ENCODE data around the gene VSX1.

Gene VSX1

DNA sequence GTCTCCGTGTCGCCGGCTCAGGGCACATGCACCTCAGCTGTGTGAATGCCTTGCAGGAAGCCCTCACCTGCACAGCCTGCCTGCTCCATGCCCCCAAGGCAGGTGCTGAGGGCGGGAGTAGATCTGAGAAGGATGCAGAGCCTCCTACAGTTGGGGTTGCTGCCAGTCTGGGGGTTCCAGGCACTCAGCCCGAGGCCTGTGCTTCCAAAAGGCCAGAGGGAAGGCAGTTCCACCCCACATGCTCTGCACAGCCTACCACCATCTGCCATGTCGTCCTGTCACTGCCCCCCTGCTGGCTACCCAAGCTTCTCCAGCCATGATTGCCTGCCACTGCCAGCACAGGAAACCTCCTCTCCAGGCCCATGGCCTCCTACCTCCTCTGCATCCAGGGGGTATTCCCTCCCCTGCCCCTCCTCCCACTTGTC lies 43.3 kb downstream of the VSX1 start:
- DNase-seq, result no peak

DNA sequence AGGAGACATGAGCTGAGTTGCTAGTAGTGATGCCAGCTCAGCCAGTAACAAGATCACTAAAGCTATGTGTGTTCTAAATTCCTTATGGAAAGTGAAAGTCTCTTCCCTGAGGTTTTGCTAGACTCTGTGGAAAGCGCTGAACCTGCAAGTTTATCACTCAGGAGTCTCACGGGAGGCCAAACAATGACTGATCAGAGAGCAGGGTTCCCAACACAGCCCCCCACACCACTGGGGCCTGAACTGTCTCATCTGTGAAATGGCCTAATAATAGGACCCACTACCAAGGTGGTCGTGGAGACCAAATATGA lies 43.9 kb downstream of the VSX1 start:
- no peak for DNase-seq

DNA sequence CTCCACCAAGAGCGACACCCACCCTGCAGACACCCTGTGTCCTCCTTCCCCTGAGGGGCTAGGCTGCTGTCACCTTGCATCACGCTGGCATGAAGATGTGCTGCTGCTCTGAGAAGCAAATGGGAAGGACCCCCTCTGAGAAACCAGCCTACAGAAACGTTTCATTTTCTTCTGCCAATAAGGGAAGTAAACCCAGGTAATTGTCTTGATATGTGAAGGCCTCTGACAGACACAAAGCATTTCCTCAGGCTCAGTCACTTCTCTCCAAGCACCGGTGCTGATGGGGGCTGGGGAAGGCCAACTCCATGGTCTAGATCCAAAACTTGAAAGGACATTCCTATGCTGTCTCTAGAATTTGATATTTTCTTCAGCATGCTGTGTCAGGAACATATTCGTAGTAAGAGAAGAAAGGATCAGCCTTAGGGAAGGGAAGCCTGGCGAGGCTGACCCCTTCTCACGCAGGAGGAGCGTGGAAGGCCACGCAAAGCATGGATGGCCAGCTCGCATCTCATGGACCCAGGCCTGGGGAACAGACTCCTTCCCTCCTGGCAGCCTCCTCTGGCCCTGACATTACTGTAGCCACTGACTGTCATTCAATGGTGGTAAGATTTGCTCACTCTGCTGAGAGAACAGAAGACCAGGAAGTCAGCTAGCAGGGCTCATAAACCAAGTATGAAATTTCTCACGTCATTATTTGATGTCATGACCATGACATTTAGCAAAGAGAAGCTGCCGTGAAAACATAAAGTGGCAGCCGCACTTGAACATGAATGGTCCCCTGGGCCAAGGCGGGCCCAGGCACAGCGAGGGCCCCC lies 44.4 kb downstream of the VSX1 start:
- no peak for DNase-seq

DNA sequence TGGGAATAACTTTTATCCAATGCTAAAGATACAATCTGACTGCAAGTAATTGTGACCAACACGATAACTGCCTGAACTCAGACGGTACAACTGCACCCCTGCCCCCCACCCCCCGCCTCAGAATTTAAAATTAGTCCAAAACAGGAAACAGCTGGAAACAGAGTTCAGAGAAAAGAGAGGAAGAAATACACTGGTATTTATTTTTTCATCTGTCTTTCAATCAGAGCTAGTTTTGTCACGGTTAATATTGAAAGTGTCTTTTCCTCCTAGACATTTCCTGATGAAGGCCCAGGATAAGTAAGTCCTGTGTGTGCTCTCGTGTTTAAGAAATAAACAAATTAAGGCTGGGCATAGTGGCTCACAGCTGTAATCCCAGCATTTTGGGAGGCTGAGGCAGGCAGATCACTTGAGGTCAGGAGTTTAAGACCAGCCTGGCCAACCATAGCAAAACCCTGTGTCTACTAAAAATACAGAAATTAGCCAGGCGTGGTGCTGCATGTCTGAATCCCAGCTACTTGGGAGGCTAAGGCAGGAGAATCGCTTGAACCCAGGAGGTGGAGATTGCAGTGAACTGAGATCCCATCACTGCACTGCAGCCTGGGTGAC lies 45.5 kb downstream of the VSX1 start:
- DNase-seq, result no peak

DNA sequence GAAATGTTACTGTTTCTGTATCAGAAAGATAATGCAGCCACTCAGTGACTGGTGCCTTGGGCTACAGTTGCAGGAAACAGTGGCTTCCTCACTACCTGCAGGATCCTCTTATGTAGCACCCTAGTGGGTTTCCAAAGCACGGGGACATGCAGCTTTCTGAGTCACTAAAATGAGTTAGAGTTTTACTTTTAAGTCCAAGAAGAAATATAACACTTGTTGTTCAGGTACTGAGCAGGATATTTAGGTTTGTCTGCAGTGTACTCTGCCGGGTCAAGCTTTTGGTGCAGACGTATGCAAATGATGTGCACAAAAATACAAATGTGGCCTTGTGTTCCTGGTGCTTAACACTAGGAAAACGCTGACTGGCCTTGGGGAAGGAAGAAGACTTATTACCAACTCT lies 46.0 kb downstream of the VSX1 start:
- DNase-seq, result no peak

DNA sequence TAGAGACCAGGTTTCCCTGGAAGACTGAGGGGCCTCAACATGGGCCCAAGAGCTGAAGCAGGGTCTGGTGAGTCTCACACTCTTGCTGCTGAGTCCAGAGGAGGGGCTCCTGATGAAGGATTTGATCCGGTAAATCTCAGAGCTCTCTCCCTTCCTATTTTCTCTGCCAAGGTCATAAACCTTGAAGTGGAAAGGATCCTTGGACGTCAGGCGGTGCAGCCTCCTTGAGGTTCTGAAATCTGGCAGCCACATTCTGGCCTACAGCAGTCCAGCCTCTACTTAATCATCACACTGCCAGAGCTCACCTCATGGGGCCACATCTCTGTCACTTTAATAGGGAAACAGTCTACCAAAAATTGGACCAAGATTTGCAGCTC lies 48.0 kb downstream of the VSX1 start:
- DNase-seq, result no peak

DNA sequence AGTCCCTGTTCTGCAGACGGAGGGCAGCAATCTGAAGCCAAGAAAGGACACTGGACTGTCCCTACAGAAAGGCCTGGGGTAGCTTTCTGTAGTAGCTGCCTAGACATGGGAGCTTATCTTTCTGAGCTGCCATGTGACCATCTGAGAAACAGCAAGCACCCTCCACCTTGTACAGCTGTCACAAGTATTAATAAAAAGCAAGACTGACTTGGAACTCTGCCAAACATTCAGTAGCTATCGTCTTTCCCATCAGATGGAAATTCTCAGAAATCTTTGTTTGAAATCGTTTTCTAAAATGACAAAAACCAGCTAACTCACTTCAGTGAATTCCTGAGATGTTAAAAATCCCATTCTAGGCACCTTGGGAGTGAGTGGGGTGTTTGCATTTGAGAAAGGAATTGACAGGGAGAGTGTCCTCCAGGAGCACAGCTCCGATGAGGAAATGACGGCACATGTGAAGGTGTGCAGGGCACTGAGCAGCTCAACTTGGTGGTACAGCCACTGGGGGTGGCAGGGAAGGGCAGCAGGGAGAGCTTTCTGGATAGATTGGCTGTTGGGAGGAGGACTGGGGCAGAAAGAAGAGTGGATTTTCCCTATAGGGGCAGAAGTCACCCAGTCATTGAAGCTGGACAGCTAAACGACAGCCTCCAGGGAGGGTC lies 48.5 kb downstream of the VSX1 start:
- DNase-seq, result no peak

DNA sequence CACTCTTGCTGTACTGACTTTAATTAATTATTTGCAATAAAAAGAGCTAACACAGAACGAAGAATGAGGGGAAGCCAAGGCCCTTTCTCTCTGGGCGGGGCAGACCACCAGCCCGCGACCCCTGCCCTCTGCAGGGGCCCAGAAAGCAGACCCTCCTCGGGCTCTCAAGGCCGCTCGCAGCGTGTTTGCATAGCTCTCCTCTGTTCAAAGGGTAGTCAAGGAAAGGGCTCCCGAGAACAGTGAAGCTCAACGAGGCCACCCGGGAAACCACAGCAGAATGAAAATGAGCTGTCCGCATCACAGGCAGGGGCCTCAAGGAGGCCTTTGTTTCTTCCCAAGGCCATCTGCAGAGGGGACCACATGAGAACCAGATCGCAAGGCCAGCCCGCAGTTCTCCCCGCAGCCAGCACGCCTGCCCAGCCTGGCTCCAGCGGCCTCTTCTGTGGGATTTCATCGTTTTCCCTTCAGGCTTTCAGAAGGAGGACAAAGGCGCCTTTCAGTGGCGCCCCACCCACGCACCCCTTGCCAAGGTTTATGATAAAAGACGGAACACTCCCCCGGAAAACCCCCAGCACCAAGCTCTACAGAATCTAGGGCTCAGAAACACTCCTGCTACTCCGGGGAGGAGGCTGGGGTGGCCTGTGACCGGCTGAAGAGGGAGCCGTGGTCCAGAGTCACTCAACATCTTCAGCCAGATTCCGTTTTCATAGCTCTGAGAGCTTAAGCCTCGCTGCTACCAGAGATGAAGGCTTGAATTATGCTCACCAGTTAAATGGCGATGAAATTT lies 49.3 kb downstream of the VSX1 start:
- DNase-seq, result no peak

DNA sequence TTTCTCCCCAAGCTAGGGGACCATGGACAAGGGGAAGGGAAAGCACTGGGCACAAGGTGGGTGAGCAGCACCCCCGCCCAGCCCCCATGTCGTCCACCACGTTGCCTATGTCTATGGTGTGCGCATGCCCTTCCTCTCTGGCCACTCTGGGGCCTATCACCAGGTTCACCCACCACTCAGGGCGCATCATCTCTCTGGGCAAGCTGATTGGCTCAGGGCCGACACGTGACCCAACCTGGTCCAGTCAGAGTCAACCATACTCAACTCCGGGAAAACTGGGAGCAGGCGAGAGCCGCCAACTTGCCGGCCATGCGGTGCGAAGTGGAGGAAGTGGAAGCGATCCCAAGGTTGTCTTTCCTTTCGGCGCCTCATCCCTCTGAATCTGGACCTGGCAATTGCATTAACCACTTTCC lies 49.9 kb downstream of the VSX1 start:
- DNase-seq, result no peak

DNA sequence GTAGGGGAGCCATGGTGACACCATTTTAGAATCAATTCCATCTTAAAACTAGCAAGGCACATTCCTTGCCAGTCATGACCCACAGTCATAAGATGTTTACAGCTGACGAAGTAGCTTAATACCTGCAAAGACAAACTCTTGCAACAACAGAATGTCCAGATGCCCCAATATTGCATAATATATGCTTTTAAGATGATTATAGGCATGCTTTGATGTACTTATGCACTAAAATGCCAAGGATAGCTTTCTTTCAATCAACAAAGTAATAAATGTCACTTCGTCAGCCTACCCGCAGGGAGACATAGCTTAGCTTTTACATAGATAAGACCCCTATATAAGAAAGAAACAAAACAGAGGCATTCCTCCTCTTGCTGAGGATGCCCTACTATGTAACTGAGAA lies 50.7 kb downstream of the VSX1 start:
- DNase-seq, result no peak

DNA sequence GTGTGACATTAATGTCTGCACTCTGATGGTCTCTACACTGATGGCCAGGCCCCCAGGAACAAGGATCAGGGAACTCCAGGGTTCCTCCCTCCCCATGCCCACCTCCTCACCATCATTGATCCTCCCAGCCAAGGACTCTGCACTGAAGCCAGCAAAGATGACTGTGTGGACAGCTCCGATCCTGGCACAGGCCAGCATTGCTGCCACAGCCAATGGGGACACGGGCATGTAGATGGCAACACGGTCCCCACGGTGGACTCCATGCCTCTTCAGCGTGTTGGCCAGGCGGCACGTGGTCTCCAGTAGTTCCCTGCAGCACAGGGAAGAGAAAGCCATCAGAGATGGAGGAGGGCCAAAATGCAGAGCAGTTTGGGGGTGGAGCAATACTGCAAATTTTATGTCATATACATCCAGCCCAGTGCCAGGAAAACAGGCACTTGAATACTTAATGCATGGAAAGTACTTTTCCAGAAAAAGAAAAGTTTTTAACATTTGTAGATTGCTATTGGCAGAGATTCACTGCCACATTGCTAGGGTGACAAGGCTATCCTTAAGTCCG lies 51.2 kb downstream of the VSX1 start:
- no peak for DNase-seq

DNA sequence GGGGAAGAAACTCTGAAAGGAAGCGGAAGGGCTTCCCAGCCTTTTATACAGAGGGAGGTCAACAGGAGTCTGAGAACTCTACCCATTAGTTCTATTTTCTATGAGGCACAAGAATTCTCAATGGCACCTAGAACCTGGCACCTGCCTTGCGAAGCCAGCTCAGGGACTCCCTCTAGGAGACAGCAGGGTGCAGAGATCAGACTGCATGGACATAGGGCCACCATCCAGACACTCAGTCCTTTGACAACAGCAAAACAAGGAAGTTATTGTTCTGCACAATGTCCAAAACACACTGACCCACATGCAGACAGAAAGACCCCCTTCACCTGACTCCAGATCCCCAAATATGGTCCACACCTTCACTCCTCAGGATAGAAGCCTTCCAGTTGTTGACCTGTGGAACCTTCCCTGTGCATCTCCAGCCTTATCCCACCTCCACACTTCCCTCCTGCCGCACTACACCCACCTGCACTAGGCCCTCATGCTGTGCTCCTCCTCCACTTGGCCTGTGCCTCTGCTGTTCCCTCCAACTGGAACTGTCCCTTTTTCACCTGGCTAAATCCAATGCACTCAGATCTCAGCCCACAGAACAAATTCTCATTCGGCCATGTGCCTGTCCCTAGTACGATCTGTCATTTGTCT lies 51.8 kb downstream of the VSX1 start:
- no peak for DNase-seq

DNA sequence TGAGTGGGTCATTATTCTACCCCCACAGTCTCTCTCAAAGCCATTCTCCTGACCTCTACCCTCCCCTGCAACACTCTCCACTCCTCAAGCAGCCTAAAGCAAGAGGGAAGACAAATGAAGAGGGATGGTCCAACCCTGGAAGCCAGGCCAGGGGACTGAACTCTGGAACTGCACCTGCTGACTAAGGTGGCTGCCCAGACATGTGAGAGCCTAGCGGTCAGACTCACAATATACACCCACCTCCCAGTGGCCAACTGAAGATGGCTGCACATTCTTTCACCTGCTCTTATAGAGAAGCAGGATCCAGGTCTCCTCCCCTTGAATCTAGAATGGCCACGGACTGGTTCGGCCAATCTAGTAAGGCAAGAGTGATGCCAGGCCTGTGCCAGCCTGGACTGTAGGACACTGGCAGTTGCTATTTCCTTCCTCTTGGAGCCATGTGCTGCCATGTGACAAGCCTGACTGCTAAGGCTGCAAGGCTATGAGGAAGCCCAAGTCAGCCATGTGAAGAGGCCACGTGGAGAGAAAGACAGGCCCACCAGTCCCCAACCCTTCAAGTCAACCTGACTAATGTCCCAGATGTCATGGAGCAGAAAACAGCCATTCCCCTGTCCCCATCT lies 55.8 kb downstream of the VSX1 start:
- DNase-seq, result no peak
